Stimulated activated naive B cell treated with anti-CD40 and anti-IgM and Interleukin-4, amounts not matched to agents 10 μg/mL and 1 μg/mL and 100 μg/mL, for 72 hours (primary cell): ENCODE data around the gene CDK11A.
"Not testable (repeated sequence)": the region's sequence is repeated elsewhere in the genome, so short reads cannot be mapped to it uniquely, and the experiment has no call there.

Source experiments
- ATAC-seq, 2 donors: fragments of 150-1000 bp; cut with Tn5 transposase; replicated peaks; 2 replicates each; pipeline ENCODE4 v1.10.0; 2021; ENCODE audit warnings: moderate library complexity in 1 of 2
- DNase-seq: peaks from one replicate; pipeline ENCODE4 v3.0.0; 2021
- H3K27ac Mint-ChIP-seq: one replicate; pipeline ENCODE4 v1.8.0; 2022; ENCODE audit warnings: mild to moderate bottlenecking, mixed read lengths
- H3K27me3 Mint-ChIP-seq, 2 donors: one replicate each; pipeline ENCODE4 v1.8.0; 2022; ENCODE audit warnings: mixed read lengths in 2 of 2
- H3K36me3 Mint-ChIP-seq, 2 donors: one replicate each; pipeline ENCODE4 v1.8.0; 2022; ENCODE audit warnings: mixed read lengths in 2 of 2, mild to moderate bottlenecking in 1 of 2
- H3K4me1 Mint-ChIP-seq, 2 donors: one replicate each; pipeline ENCODE4 v1.8.0; 2022; ENCODE audit warnings: mixed read lengths in 2 of 2, mild to moderate bottlenecking in 1 of 2
- H3K4me3 Mint-ChIP-seq, 2 donors: one replicate each; pipeline ENCODE4 v1.8.0; 2022; ENCODE audit warnings: mild to moderate bottlenecking in 2 of 2, mixed read lengths in 2 of 2, moderate library complexity in 1 of 2
- H3K9me3 Mint-ChIP-seq, 2 donors: one replicate each; pipeline ENCODE4 v1.8.0; 2022; ENCODE audit warnings: mixed read lengths in 2 of 2, mild to moderate bottlenecking in 1 of 2

CDK11A gene

DNA sequence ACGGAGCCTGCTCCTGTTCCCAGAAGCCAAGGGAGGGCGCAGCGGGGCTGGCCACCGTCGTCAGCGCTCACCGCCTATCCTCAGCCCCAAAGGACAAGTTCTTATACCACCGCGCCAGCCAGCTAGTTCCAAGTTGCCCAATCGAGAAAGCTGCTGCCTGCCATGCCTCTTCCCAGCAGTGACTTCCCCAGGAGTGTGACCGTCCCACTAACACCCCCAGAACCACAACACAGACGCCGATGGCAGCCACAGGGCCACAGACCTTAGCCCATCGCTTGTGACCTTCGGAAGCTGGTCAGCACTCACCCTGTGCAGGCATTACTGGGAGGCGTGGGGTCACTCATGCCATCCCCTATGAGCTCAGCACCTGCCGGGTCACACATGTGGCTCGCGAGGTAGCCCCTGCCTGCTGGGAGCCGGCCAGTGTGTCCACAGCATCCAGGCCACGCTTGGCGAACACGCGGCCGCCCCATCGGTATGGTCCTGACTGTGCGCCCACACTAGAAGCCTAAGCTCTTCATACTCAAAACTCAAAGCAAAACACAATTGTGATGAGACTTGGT, 34.0 kb upstream of the CDK11A start:
- Mint-ChIP-seq H3K36me3 (peaks cover 55 to 58% of the 10 kb centered on the region in 2 donors), H3K27ac (peak overlapping the region; percentile 85), H3K9me3 (no peaks in the 10 kb centered on the region), H3K4me1 (peaks cover 7 to 22% of the 10 kb centered on the region in 2 donors), H3K4me3 (no peak overlapping the region), H3K27me3 (no peaks in the 10 kb centered on the region)
- ATAC-seq, result no peak
- no peak for DNase-seq

- H3K4me1 Mint-ChIP-seq, result peaks cover 7 to 22% of the 10 kb centered on the region in 2 donors
- DNase-seq (no peak), ATAC-seq (no peak)
- no peak overlapping the region for H3K4me3 Mint-ChIP-seq
- H3K27me3 Mint-ChIP-seq, result no peaks in the 10 kb centered on the region
- peaks cover 54% of the 10 kb centered on the region in 2 donors for H3K36me3 Mint-ChIP-seq
- peak overlapping the region; percentile 85 for H3K27ac Mint-ChIP-seq
- H3K9me3 Mint-ChIP-seq, result no peaks in the 10 kb centered on the region
Observed at GRCh38 chr1:1757422-1758058, 33.4 kb upstream of the CDK11A start.

DNA sequence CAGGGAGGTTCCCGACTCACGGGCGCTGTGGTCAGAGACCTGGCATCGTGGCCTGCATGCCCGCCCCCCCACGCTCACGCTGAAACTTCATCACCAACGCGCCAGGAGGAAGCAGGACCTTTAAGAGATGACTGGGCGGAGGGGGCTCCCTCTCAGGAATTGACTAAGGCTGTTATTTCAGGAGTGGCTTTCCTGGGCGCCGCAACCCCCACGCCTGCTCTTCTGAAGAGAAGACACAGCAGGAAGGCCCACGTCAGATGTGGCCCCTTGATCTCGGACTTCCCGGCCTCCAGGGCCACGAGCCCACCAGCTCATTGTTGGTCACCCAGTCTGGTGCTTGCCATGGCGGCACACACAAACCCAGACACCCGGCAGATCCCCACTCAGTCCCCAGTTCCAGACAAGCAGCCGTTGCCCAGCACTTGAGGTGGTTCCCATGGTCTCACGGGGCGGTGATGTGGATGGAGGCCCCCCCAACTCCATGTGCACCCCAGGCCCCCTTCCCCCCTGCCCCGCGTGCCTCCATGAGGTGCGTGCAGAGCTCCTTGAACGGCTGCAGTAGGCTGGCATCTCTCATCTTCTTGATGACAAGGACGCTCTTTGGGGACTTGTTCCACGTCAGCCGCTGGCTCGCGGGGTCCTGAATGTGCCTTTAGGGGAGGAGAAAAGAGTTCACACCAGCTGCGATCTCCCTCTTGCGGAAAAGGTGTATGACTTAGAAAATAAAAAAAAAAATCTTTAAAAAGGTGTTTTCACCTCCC, 32.7 kb upstream of the CDK11A start:
- Mint-ChIP-seq H3K9me3 (no peaks in the 10 kb centered on the region), H3K27me3 (no peaks in the 10 kb centered on the region), H3K4me1 (peaks cover 7 to 21% of the 10 kb centered on the region in 2 donors), H3K36me3 (peaks cover 48 to 52% of the 10 kb centered on the region in 2 donors), H3K27ac (peak overlapping the region; percentile 31), H3K4me3 (no peak overlapping the region)
- no peak for DNase-seq
- ATAC-seq, result no peak

GRCh38 chr1:1755852-1756251, 31.7 kb upstream of the CDK11A start:
- H3K27me3 Mint-ChIP-seq, result no peaks in the 10 kb centered on the region
- peaks cover 2 to 15% of the 10 kb centered on the region in 2 donors for H3K4me1 Mint-ChIP-seq
- DNase-seq (no peak), ATAC-seq (no peak)
- no peaks in the 10 kb centered on the region for H3K9me3 Mint-ChIP-seq
- no peak overlapping the region for H3K27ac Mint-ChIP-seq
- H3K36me3 Mint-ChIP-seq, result peaks cover 39 to 45% of the 10 kb centered on the region in 2 donors
- no peak overlapping the region for H3K4me3 Mint-ChIP-seq

- Mint-ChIP-seq H3K36me3 (peaks cover 37 to 43% of the 10 kb centered on the region in 2 donors), H3K27ac (no peak overlapping the region), H3K4me1 (peaks cover 2 to 15% of the 10 kb centered on the region in 2 donors), H3K9me3 (no peaks in the 10 kb centered on the region), H3K4me3 (no peak overlapping the region), H3K27me3 (no peaks in the 10 kb centered on the region)
- ATAC-seq, result no peak
- no peak for DNase-seq
Observed at GRCh38 chr1:1755426-1755825, 31.3 kb upstream of the CDK11A start.

GRCh38 chr1:1754051-1754815, 30.1 kb upstream of the CDK11A start:
- no peaks in the 10 kb centered on the region for H3K9me3 Mint-ChIP-seq
- no peak overlapping the region for H3K4me3 Mint-ChIP-seq
- ATAC-seq (no peak), DNase-seq (no peak)
- H3K27ac Mint-ChIP-seq, result no peak overlapping the region
- no peaks in the 10 kb centered on the region for H3K27me3 Mint-ChIP-seq
- peaks cover 30 to 34% of the 10 kb centered on the region in 2 donors for H3K36me3 Mint-ChIP-seq
- peaks cover 4 to 15% of the 10 kb centered on the region in 2 donors for H3K4me1 Mint-ChIP-seq

DNA sequence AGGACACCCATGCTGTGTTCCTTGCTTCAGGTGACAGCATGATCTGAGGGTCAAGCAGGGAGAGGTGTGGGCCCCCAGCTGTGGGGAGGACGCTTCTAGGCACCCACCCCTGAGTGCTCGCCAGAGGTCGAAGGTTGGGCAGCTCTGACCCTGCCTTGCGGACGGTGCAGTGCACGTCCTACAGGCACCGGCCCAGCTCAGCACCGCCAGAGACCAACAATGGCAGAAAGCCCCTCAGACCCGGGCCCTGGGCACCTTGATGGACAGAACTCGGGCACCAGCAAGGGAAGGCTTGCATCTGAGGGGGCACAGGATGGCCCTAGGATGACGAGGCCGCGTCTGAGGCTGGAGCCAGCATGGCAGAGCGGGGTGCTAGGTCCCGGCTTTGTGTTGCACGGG, 29.4 kb upstream of the CDK11A start:
- Mint-ChIP-seq H3K4me3 (no peak overlapping the region), H3K9me3 (no peaks in the 10 kb centered on the region), H3K27me3 (no peaks in the 10 kb centered on the region), H3K4me1 (peaks cover 3 to 14% of the 10 kb centered on the region in 2 donors), H3K36me3 (peaks cover 26 to 31% of the 10 kb centered on the region in 2 donors), H3K27ac (no peak overlapping the region)
- DNase-seq (no peak), ATAC-seq (no peak)

GRCh38 chr1:1752636-1753606, 28.8 kb upstream of the CDK11A start:
- Mint-ChIP-seq H3K36me3 (peaks cover 22 to 28% of the 10 kb centered on the region in 2 donors), H3K4me1 (peaks cover 6 to 7% of the 10 kb centered on the region in 2 donors)

DNA sequence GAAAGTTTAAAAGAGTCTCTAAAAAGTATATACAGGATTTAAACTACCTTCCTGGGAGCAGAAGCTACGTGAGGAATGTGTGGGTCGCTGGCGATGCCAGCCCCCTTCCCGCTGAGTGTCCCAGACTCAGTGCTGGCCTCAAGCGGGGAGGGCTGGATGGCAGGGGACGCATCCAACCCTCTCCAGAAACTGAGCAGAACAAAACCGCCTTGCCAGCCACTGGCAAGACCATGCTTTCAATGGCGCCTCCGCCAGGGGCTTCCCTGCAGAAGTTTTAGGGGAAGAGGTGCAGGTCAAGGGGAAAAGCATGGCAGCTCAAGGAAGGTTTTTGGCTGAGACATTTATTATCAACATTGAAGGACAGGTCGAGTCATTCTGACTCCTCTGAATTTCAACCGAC, 28.0 kb upstream of the CDK11A start:
- no peak overlapping the region for H3K27ac Mint-ChIP-seq
- no peak for DNase-seq
- peaks cover 6% of the 10 kb centered on the region in 2 donors for H3K4me1 Mint-ChIP-seq
- no peaks in the 10 kb centered on the region for H3K27me3 Mint-ChIP-seq
- H3K4me3 Mint-ChIP-seq, result no peak overlapping the region
- ATAC-seq, result no peak
- H3K36me3 Mint-ChIP-seq, result peaks cover 17 to 25% of the 10 kb centered on the region in 2 donors
- H3K9me3 Mint-ChIP-seq, result no peaks in the 10 kb centered on the region

More at GRCh38 chr1:1752636-1753606, 28.8 kb upstream of the CDK11A start:
- DNase-seq (no peak), ATAC-seq (peak in 1 of 2 donors; percentile 25)
- Mint-ChIP-seq H3K27ac (no peak overlapping the region), H3K4me3 (no peak overlapping the region), H3K27me3 (no peaks in the 10 kb centered on the region), H3K9me3 (no peaks in the 10 kb centered on the region)

DNA sequence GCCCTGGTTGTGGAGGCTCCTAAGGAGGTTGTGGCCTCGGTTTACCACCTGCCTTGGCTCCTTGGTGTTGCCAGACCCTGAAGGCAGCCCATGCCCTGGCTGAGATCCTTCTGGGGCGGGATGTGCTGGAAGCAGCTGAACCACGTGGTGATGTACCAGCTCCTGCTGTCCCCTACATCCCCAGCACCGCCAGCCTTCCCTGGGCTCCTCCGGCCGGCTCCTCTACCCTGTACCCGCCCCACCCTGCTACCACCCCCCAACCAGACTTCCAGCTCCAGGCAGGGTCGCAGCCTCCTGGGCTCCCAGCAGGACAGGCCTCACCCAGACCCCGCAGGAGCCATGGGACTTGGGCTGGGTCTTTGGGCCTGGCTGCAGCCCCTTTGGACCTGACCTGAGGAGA, 25.8 kb upstream of the CDK11A start:
- not testable (repeated sequence) for H3K4me1 Mint-ChIP-seq, H3K9me3 Mint-ChIP-seq, DNase-seq, H3K4me3 Mint-ChIP-seq, H3K27me3 Mint-ChIP-seq, H3K27ac Mint-ChIP-seq, ATAC-seq
- peaks cover 4 to 16% of the 10 kb centered on the region in 2 donors for H3K36me3 Mint-ChIP-seq

GRCh38 chr1:1748686-1749321, 24.6 kb upstream of the CDK11A start:
- H3K9me3 Mint-ChIP-seq, result no peaks in the 10 kb centered on the region
- ATAC-seq (no peak), DNase-seq (no peak)
- H3K4me1 Mint-ChIP-seq, result peaks cover 0 to 6% of the 10 kb centered on the region in 2 donors
- no peaks in the 10 kb centered on the region for H3K27me3 Mint-ChIP-seq
- peaks cover 0 to 10% of the 10 kb centered on the region in 2 donors for H3K36me3 Mint-ChIP-seq
- peak overlapping the region; percentile 2 to 32 for H3K4me3 Mint-ChIP-seq
- H3K27ac Mint-ChIP-seq, result no peak overlapping the region

DNA sequence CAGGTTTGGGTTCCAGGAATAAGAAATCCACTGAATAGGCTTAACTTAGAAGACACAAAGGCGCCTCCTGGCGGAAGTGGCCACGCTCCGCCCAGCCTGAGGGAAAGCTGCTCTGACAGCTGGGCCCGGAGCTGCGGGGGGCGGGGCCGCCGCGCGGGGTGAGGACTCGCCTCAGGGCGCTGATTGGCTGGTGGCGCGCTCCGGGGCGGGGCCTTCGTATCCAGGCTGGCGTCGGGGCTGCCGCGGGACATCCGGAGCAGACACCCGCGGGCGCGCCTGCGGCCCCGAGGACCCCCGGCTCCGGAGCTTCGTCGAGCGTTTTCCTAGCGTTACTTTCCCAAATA, 22.4 kb upstream of the CDK11A start:
- peak; percentile 88 to 91 for ATAC-seq
- H3K27ac Mint-ChIP-seq, DNase-seq, H3K9me3 Mint-ChIP-seq, H3K27me3 Mint-ChIP-seq, H3K4me1 Mint-ChIP-seq, H3K36me3 Mint-ChIP-seq: not testable (repeated sequence)
- H3K4me3 Mint-ChIP-seq, result peak overlapping the region; percentile 50 to 89
